Stimulated activated CD8-positive, alpha-beta memory T cell treated with anti-CD3 and anti-CD28 coated beads, Interleukin-2, amount 100 ng/mL, for 1 hour (primary cell): ENCODE measurements around the gene KCNS1.

Experiments used
- DNase-seq, 2 donors: peaks; one replicate each; pipeline ENCODE4 v3.0.0-alpha.2; 2020; ENCODE audit warnings: low read depth in 2 of 2

Gene KCNS1

DNA sequence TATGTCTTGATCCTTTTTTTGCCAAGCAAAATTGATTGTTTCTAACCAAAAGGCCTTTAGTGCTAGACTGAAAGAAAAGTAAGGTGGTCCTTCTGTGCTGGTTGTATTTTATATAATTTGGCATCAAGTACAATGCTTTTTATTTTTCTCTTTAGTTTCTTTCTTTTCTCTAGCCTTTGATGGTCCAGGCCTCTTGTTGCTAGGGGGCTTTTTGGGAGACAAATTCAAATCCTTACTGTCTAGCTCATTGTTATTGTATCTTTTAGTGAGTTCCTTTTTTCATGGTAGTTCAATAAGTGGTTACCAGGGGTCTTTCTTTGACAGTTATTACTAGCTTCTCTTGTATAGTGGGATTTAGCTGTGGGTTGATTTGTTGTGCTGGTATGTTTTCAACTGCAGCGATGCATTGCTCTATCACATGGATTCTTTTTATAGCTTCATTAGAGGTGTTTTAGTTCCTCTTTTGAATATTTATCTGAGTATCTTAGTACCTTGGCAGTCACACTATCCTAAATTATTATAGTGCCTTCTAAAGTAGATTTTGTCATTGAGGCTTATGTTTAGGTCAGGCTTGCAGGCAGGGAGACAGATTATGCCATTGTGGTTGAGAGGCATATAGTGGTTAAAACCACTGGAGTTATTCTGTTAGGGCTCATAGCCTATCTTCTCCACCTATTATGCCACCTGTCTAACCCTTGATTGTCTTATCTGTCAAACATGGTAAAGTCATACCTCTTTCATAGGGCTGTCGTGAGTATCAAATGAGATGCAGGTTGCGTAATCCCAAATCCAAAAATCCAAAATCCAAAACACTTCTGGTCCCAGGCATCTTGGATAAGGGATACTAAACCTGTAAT lies 49.5 kb downstream of the KCNS1 start:
- DNase-seq, result no peak

DNA sequence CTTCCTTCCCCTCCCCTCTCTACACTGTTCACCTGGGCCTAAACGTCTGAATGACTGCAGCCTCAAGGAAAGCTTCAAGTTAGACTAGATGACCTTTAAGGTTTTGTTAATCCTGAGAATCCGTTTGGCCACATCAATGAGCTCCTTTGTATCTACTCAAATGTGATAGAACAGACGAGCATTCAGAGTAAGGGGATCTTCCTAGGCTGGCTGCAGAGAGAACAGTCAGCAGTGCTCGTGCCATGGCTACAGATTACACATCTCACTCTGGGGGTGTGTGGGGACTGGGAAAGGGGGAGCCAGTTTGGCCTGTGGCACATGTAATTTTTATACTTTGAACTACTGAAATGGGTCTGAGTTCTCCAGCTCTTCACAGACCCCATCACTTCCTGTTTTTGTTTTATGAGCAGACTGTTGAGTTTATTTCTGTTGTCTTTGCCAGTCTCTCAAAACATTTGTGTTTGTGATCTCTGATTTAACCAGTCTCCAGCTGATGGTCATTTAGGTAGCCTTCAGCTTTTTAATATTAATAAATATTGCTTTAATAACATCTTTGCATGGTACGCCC lies 50.9 kb downstream of the KCNS1 start:
- no peak for DNase-seq

DNA sequence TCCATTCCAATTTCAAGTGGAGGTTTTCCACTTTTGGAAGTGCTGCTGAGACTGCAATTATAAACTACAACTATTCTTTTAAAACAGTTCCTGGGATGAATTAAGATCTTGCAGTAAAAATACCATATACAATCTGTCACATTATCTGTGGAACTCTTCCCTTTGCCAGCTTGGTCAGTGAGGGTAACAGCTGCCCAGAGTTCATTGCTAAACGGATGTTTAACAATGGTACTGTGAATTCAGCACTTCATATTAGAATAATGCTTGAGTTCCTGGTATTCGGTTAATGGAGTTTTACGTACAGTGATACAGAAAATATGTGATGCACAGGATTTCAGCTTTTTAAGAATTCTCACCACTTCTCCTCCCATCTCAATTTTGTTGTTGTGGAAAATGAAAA lies 51.5 kb downstream of the KCNS1 start:
- no peak for DNase-seq

DNA sequence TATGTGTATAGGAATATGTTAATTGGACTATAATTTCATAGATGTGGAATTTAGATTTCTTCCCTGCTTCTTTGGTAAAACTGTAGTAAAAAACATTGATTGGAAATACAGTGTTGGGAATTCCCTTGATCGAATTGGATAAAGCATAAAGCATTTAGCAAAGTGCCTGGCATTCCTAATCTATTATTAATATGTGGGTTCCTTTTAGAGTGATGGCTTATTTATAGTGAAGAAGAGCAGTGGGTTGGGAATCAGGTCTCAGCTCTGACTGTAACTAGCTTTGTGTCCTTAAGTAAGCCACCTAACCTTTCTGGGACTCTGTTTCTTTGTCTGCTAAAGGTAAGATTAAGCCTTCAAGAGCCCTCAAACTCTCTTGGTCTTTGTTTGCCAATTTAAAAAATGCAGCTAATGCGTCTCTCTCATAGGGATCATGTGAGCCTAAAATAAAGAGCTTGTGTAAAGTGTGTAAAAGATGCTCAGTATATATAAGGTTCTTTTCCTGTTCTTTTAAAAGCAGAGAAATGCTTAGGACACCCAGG lies 53.3 kb downstream of the KCNS1 start:
- no peak for DNase-seq

DNA sequence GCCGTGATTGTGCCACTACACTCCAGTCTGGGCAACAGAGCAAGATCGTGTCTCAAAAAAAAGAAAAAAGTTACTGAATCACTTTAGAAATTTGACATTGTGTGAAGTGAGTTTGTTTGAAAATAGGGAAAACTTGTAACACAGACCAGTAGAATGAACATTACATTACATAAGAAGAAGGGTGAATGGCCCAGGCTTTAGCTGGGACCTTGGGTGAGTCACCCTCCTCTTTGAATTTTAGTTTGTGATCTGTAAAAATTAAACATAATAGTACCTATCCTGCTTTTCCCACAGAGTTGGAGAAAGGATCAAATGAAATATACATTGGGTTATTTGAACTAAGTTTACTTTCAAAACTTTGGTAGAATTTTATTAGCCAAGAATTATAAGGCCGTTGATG lies 56.3 kb downstream of the KCNS1 start:
- no peak for DNase-seq

DNA sequence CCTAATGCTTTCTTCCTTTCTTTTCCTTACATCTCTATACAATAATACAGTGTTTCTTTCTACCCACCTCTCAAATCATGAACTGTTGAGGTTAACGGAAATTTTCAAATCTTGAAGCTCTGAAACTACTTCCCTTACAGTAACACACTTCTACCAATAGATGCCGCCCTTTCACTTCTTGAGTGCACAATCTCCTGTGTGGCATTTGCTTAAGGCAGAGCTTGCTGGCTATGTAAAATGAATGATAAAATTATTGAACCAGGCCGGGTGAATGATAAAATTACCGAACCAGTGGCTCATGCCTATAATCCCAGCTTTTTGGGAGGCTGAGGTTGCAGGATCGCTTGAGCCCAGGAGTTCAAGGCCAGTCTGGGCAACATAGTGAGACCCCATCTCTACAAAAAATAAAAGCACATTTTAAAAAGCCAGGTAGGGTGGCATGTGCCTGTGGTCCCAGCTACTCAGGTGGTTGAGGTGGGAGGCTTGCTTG lies 56.8 kb downstream of the KCNS1 start:
- no peak for DNase-seq

DNA sequence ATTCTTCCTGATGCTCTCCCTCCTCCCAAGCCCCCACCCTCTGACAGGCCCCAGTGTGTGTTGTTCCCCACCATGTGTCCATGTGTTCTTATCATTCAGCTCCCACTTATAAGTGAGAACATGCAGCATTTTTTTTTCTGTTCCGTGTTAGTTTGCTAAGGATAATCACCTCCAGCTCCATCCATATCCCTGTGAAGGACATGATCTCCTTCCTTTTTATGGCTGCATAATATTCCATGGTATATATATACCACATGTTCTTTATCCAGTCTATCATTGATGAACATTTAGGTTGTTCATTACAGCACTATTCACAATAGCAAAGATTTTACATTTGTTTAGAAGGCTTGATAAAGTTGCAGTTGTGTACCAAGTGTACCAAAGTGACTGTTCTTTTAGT lies 57.9 kb downstream of the KCNS1 start:
- no peak for DNase-seq
